OCI-M2 (cell line): ENCODE measurements around the gene OR2T34.
"Not testable (repeated sequence)": the region's sequence is repeated elsewhere in the genome, so short reads cannot be mapped to it uniquely, and the experiment has no call there.

Source experiments
- DNase-seq: peaks from one replicate; lab custom pipeline; 2025; ENCODE audit not compliant: unreplicated experiment; lab: John Stamatoyannopoulos, UW

Gene OR2T34, protein sequence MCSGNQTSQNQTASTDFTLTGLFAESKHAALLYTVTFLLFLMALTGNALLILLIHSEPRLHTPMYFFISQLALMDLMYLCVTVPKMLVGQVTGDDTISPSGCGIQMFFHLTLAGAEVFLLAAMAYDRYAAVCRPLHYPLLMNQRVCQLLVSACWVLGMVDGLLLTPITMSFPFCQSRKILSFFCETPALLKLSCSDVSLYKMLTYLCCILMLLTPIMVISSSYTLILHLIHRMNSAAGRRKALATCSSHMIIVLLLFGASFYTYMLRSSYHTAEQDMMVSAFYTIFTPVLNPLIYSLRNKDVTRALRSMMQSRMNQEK

DNA sequence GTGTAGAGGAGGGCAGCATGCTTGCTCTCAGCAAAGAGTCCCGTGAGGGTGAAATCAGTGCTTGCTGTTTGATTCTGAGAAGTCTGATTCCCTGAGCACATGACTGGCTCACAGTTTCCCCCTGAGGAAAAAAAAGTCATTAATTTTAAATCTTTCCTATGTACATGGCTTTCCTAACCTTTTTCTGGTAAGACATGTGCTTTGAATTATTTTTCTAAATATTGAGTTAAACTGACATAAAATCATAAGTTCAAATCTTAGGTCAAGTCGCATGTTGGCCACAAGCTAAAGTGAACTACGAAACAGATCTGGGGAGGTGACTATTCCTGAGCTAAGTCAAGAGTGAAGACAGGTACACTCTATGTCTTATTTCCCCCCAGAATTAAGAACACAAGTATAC is at the start of gene OR2T34:
TSS of gene OR2T34 (minus strand) at position 101 of the 400 bp plus-strand sequence. CDS start at position 101, 0 bp downstream.
- not testable (repeated sequence) for DNase-seq

DNA sequence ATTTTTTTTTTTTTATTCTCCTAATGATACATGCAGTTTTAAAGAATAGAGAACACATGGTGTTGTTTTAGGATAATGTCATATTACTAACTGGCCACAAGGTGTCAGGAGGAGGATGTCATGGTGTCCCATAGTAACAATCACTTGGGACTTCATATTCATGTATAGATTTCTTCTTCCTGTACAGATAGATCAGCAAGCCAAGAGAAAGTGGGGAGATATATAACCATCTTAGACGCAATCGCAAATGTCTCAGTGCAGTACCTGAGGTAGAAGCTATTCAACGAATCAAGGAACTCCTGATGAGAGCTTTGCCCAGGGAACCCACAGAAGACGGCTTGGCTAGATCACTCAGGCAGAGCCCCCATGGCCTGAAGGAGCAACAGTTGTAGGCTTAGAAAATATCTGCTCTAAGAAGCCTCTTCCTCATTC is 48.0 kb upstream of the OR2T34 start:
- DNase-seq: no peak

DNA sequence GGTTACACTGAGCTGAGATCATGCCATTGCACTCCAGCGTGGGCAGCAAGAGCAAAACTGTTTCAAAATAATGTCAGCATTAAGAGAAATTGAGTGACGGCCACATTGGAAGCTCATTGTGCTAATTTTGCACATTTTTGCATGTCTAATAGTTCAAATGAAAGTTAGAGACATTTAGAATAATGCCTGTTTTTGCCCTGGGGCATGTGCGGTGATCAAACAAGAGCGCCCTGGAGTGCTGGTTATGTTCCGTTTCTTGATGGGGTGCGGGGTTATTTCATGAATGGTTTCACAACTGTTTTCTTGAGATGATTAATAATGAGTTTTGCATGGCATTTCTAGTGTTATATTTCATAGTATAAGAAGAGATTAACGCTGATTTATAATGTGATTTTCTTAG is 47.2 kb upstream of the OR2T34 start:
- DNase-seq: no peak

DNA sequence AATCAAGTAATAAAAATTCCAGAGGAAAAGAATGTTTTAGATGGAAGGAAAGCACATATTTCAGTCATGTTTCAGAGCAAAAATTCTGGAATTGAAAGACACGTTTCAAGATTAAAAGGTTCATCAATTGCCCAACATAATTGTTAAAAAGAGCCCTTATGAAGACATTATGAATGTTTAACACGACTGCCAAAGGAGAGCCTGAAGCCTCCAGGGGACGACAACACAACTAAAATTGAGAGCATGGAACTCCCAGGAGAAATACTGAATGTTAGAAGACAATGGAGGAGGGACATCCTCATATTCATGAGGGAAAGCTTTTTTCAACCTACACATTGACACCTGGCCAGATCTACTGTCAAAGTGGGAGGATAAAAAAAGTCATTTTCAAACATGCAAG is 44.3 kb upstream of the OR2T34 start:
- no peak for DNase-seq

DNA sequence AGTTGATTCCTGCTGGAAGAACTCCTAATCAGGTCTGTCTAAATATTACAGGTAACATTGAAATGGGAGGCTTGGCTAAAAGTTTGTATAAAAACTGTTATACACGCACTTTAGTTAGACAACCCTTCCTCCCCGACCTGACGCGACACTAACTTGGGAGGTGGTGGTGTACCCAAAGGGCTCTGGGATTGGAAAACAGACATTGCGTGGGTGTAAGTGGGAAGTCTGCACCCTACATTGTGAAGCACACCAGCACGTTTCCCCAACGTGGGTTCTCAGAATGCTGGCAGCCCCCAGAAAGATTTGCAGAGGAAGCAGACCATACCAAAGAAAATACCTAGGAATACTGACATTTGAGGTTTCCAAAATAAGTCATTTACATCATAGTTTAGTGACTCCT is 43.6 kb upstream of the OR2T34 start:
- DNase-seq: no peak

DNA sequence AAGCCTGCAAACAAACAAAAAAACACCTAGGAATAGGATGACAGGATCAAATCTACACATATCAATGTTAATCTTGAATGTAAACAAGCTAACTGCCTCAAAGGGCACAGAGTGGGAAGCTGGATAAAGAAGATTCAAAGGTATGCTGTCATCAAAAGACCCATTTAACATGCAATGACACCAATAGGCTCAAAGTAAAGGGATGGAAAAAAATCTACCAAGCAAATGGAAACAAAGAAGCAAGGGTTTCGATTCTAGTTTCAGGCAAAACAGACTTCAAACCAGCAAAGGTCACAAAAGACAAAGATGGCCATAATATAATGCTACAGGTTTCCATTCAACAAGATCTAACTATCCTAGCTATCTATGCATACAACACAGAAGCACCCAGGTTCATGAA is 39.2 kb upstream of the OR2T34 start:
- no peak for DNase-seq

DNA sequence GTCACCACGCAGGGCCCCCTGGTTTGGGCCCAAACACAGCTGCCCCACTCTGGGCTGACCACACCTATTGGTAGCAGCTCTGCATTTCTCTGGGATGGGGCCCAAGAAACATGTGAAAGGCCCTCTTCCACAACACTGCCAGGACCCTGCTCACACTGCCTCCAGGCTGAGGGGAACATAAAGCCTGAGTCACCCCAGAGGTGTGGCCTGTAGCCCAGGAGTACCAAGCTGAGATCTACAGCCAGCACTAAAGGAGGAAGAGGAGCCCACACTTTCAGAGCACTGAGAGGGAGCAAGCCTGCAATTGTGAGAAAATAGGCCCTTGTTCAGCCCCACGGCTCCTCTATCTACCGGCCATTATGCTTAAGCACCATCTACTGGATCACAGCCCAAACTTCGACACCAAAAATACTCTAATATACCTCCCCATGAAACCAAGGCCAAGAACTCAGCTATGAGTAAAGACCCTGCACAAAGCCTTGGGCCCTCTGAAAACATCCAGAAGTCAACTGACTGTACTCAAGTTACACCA is 37.4 kb upstream of the OR2T34 start:
- no peak for DNase-seq

DNA sequence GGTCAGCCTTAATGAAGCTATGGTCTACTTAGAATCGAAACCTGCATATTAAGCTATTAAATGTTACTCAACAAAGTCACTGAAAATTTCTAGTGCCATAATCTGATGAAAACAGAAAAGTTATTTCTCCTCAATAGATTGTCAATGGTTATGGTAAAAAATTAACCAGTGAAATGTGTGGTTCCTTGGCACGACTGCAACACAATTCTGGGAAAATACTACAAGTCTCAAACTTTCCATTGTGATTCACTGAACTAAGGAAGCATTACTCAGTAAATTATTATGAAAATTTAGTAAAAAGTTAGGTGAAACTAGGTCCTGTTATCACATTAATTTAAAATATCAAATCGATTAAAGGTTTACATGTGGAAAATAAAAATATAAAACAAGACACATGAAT is 35.7 kb upstream of the OR2T34 start:
- no peak for DNase-seq

DNA sequence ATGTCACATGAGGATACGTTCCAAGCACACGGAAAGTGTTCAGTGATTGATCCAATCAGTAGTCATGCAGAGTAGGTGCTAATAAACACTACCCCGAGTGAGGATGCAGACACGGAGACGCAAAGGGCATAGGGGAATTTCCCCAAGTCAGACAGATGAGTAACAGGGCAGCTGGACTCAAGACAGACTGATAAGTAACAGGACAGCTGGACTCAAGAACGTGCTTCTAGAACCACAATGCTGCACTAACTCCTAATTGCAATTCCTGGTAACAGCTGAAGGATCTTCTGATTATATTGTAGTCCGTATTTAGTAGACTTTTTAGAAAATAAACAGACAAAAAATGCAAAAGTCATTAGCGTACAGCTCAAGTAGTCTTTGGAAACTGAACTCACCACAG is 24.8 kb upstream of the OR2T34 start:
- DNase-seq: no peak

DNA sequence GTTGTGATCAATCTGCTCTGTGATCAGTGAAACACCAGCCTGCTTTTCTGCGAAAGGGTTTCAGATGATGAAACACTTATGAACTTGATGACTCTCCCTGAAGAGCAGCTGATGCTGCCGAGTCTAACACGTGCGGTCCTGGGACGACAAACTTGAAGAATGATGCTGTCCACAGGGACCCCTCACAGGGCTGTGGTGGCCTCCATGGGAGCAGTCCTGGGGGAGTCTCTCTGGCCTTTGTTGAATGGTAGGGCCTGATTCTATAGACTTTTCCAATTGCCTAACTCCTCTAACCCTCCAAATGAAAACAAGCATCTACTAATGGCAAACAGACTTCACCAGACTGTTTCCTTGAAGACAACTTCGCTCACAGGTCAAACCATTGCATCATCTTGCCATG is 23.0 kb upstream of the OR2T34 start, which contains the start of gene OR2T10:
TSS of gene OR2T10 (minus strand) at position 112 of the 400 bp plus-strand sequence. CDS start 3,932 bp downstream, outside the sequence.
- DNase-seq: no peak

DNA sequence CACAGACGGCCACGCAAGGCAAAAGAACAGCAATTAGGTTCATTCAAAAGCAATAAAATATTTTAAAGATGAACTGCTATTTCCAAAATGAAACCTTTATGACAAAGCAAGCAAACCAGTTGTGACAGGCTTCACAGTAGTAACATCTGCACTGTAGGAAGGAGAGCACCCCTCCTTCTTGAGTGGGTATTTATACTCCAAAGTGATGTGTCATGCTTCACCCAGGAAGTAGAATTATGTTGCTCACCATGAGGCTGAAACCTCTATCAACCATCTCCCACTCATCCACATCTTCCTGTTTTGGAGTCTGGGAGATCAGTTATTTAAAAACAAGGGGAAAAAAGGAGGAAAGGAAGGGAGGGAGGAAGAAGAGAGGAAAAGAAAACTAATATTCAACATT is 22.1 kb upstream of the OR2T34 start:
- no peak for DNase-seq

DNA sequence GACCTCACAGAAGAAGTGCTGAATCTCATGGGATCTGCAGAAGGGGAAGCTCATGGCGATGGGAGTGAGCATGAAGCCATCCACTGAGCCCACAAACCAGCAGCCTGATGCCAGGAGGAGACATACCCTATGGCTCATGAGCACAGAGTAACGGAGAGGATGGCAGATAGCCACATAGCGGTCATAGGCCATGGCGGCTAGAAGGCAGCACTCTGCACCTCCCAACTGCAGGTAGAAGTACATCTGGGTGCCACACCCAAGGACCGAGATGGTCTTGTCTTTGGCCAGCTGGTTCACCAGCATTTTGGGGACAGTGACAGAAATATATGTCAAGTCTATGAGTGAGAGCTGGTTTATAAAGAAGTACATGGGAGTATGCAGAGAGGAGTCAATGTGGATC is 18.7 kb upstream of the OR2T34 start:
- no peak for DNase-seq

DNA sequence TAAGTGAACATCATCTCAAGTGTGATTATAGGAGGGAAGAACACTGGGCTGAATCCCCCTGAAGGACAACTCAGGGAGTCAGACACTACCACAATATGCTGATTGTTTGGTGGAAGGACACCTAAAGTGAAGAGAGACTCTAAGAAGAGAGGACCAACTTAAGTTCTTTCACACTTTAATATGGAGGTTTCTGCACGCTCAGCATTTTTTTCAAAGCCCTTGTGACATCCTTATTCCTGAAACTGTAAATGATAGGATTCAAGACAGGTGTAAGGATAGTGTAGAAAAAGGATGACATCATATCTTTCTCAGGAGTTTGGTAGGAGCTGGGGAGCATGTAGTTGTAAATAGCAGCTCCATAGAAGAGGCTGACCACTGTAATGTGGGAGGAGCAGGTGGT is 18.1 kb upstream of the OR2T34 start:
- DNase-seq: no peak

DNA sequence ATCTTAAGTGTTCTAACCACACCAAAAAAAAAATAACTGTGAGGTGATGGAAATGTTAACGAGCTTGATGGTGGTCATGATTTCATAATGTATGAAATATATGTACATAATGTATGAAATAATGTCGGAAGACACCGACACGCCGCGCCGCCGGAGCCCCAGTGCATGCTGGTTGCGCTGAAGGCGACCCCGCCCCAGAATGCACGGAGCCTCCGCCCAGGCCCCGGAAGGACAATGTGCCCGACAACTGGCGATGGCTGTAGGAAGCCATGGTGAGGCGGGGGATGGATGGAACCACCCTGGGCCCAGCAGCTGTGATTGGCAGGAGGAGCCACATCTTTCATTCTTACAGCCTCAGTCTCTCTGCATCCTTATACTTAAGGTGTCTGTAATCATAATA is 15.5 kb upstream of the OR2T34 start:
- DNase-seq: no peak

DNA sequence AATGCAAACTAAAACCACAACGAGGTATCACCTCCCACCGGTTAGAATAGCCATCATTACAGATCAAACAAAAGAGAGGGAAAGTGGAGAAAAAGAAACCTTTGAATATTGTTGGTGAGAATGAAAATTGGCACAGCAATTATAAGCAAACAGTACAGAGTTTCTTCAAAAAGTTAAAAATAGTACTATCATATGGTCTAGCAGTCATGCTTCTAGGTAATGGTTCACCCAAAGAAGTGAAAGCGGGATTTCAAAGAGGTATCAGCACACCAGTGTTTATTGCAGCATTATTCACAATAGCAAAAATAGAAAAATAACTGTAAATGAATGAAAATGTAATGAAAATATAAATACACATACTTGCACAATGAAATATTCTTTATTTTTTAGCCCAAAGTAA is 14.8 kb upstream of the OR2T34 start:
- DNase-seq: no peak

DNA sequence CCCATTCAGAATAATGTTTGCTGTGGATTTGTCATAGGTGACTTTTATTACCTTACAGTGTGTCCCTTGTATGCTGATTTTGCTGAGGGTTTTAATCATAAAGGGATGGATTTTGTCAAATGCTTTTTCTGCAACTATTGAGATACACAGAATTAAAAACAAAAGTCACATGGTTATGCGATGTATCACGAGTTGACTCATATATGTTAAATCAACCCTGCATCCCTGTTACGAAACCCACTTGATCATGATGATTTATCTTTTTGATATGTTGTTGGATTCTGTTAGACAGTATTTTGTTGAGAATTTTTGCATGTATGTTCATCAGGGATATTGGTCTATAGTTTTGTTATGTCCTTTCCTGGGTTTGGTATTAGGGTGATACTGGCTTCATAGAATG is 10.7 kb upstream of the OR2T34 start:
- DNase-seq: no peak

DNA sequence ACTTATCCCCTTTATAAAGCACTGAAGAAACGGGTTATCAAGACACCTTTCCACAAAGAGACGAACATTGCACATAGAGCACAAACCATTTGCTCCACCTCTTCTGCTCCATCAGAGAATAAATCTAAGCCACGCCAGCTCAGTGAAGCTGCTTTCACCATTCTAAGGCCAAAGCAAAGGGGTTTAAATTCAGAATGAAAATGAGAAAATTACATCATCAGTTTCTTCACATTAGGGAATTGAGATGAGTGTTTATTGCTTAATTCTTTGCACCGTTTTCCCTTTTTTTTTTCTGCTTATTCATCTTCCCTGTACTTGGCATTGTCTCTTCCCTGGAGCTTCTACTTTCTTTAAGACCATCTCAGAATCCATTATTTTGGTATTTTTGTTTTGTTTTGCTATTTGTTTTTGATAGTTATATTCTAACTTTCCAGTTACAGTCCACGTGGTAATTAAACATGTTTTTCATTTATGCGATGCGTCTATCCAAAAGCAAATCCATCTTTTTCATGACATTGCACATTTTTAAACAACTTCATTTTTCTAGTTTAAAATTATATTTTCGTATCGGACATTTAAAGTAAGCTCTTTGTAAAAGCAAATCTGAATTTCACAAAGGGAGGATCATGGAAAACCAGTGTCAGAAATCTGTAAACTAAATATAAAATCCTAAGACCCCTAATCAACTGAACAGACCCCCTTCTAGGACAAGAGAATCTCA is 1.9 kb upstream of the OR2T34 start:
- no peak for DNase-seq

DNA sequence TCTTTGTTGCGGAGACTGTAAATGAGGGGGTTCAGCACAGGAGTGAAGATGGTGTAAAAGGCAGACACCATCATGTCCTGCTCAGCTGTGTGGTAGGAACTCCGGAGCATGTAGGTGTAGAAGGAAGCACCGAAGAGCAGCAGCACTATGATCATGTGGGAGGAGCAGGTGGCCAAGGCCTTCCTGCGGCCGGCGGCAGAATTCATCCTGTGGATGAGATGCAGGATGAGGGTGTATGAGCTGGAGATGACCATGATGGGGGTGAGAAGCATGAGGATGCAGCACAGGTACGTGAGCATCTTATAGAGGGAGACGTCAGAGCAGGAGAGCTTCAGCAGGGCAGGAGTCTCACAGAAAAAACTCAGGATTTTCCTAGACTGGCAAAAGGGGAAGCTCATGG is 701 bp downstream of the OR2T34 start:
- DNase-seq: not testable (repeated sequence)

DNA sequence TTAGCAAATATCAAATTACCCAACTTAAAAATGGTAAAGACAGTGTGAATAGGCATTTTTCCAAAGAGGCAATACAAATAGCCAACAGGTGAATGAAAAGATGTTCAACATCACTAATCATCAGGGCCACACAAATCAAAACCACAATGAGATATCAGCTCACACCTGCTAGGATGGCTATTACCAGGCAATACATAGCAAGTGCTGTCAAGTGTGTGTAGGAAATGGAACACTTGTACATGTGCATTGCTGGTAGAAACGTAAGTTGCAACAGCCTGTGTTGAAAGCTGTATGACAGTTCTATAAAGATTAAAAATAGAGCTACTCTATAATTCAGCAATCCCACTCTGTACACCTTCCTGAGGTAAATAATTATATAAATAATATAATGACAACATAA is 2.5 kb downstream of the OR2T34 start:
- DNase-seq: not testable (repeated sequence)

DNA sequence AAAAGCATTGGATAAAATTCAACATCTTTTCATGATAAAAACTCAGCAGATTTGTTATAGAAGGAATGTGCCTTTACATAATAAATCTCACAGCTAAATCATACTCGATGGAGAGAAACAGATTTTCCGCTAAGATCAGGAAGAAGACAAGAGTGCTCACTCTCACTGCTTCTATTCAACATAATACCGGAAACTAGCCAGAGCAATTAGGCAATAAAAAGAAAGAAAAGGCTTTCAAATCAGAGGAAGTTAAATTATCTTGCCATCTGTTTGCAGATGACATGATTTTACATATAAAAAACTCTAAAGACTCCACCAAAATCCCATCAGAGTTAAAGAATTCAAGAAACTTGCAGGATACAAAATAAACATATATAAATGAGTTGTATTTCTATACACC is 3.7 kb downstream of the OR2T34 start:
- DNase-seq: not testable (repeated sequence)

DNA sequence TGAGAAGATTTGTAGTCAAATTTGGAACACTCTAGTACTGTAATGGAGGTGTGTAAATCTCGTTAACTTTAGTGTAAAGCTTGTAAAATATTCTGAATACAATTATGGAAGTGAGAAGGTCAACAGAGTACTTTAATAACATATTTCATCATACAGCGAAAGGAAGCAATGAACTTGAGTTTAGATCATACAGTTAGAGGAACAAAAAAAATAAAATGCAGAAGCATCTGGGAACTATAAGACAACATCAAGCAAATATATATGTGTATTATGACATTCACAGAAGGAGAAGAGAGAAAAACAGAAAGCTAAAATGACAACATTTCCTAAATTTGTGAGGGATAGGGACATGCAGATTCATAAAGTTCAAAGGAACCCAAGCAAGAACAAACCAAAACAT is 5.5 kb downstream of the OR2T34 start:
- not testable (repeated sequence) for DNase-seq
